ENCODE data around the gene ZNF750. TPM values are rescaled to one million over a fixed set of nuclear protein-coding genes. Genes with fewer than 3 reads are reported as not detected.

ZNF750 gene
- not detected for total RNA-seq

DNA sequence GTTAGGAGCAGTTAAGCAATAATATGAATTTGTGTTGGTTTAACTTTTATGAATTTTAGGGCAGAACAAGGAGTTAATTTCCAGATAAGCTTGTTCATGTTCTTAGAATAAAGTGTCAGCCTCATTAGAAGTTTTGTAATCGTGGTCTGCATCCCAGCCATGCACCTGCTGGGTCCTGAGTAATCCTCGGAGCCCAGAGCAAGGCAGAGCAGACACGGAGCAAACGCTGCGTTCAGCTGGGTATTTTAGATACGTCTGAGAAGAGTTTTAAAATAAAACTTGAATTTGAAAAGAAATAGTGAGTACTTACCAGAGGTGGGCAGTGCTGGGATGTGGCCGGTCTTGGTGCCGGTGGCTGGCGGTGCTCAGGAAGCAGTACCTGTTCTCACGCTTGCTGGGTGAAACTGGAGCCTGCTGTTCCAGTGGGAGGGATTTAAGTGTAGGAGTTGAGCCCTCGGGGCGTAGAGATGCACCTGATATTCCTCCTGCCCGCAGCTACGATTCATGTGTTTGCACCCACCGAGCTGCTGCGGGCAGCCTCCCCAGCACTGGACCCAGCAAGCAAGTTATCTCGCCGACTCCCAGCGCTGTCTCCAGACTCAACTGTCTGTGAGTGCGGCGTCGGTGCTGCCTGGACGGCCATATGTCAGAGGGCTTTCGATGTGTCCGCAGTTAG is at the start of gene ZNF750:
Gene ZNF750, minus strand, starts transcription at position 406 of the 676 bp plus-strand sequence. CDS start 7,568 bp downstream, outside the sequence.
- intact Hi-C loops (cut with DNase I) = no loop called here
- DNase-seq (ENCODE audit: low spot score) (peak; percentile 47), ATAC-seq (no peak)

DNA sequence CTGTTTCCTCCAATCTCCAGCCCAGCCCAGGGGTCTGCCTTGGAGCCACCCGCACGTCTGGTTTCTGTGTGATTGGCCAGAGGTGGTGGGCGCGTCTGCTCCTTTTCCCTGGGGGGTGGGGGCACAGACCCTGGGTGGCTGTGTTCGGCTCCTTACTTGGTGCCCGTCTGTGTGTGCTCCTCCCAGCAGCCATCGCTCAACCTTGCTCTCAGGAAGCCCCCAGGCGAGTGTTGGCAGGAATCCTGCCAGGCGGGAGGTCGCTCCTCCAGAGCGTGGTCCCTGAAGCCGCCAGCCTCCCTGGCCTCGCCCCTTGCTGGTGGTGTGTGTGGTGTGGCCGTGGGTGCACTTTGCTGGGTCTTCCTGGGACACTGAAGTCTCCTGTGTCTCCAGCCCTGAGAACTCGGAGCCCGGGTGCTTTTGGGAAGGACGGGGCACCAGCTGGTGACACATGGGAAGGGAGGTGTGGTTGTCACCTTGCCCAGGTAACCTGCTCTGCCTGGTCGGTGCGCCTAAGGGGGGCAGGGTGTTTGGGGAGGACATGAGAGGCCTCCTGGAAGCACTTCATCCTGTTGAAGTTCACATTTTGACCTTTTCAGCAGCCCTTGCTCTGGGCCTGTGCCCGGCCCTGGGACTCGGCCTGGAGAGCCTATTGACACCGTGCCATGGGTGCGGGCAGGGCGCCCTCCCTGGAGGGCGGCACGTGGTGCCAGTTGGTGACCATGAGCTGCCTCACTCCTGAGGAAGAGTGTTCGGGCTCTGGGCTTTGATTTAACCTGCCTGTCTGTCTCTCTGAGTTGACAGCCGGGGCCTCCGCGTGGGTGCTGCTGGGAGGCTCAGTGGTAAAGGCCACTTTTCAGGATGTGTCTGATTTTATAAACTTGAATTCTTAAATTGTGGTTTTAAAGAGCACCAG is 49.0 kb upstream of the ZNF750 start:
- ATAC-seq (no peak), DNase-seq (ENCODE audit: low spot score) (no peak)
- intact Hi-C loops (cut with DNase I) = no loop called here

DNA sequence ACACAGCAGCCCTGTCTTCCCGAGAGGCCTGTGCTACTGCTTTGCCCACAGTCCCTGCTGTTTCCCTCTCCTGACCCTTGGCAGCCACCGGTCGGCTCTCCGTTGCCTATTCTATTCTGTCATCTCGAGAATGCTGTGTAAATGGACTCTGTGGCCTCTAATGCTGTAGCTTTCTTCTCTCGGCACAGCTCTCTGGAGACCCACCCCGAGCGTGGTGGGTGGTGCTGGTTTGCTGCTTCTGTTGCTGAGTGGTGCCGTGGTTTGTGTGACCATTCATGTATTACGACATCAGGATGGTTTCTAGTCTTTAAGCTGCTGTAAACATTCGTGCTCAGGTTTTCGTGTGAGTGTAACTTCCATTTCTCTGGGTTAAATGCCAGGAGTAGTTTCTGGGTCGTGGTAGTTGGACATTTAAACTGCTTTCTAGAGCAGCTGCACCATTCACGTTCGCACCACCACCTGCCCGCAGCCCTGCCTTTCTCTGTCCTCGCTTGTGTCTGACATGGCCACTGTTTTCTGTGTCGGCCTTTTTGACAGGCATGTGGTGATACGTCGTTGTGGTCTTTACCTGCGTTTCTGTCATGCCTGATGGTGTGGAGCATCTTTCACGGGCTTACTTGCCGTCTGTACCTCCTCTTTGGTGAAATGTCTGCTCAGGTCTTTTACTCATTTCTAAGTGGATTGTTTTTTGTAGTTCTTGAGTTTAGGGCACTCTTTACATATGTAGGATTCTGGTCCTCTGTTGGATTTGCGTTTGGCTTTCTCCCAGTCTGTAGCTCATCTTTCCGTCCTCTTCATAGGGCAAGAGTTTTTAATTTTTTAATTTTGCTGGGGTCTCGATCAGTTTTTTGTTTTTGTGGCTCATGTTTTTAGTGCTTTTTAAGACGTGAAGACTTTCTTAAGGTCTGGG is 47.7 kb upstream of the ZNF750 start:
- intact Hi-C loops (cut with DNase I) = no loop called here
- DNase-seq (ENCODE audit: low spot score) (no peak), ATAC-seq (no peak)

DNA sequence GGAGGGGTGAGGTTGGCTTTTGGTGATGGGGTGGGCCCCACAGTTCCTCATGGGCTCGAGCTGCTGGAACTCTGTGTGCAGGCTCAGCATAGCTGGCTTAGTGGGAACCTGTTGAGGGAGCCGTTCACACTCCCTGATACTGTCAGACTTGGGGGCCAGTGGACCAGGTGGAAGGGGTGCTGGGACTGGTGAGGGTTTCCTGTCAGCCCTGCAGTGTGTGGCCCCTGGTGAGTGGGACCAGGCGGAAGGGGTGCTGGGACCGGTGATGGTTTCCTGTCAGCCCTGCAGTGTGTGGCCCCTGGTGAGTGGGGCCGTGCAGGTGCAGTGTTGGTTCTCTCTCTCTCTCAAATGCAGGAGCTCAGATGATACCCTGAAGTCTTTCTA is 45.1 kb upstream of the ZNF750 start:
- no peak for ATAC-seq
- intact Hi-C loops (cut with DNase I) = no loop called here
- DNase-seq (ENCODE audit: low spot score) = no peak

DNA sequence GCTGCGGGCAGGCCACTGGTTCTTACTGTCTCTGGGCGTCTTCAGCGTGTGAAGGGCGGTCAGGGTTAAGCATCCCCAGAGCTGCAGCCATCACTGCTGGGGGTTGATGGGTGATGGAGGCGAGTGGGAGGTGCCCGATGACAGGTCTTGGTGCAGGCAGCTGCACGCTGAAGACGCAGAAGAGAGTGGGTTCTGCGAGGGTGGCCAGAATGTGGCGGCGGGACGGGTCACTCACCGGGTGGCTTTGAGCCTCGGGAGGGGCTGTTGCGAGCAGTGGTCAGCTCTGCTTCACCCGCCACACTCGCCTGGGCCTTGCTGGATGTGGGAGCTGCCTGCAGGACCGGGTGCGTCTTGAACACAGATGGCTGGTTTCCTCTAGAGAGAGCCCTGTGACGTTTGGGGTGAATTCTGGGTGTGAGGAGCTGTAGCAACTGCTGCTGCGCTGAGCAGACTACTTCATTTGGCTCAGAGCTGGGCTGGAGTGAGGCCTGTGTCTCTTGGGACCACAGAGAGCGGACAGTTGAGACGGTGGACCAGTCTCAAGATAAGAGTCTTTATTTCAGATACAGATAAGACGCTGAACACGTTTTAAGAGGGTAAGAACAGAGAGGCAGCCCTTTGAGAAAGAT is 44.6 kb upstream of the ZNF750 start:
- DNase-seq (ENCODE audit: low spot score) = no peak
- intact Hi-C loops (cut with DNase I) = no loop called here
- ATAC-seq = peak; percentile 14

DNA sequence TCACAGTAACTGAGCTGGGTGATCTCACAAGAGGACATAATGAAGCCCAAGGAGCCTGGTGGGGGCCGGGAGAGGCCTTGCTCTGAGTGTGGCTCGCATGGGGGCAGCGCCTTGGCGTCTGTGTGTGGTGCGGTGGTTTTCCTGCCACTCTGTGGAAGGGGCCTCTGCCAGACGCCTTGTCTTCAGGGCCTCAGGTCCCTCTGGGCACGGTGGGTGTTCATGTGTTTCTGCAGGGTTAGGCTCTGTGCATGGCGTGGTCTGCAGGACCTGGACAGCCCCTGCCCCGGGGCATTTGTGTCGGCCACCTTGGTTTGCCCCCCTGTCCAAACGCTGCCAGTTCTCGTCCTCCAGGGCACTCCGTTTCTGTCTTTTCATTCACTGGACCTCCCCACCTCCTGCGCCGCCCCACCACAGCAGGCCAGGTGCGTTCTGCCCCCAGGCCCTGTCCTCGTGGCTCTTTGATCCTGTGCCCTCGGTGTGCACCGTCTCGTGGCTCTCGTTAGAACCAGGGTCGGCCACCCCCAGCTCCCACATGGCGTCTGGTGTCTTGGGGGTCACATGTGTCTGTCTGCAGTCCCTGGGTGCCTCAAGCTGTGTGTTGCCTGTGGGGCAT is 43.7 kb upstream of the ZNF750 start:
- intact Hi-C loops (cut with DNase I) = no loop called here
- no peak for DNase-seq (ENCODE audit: low spot score)

DNA sequence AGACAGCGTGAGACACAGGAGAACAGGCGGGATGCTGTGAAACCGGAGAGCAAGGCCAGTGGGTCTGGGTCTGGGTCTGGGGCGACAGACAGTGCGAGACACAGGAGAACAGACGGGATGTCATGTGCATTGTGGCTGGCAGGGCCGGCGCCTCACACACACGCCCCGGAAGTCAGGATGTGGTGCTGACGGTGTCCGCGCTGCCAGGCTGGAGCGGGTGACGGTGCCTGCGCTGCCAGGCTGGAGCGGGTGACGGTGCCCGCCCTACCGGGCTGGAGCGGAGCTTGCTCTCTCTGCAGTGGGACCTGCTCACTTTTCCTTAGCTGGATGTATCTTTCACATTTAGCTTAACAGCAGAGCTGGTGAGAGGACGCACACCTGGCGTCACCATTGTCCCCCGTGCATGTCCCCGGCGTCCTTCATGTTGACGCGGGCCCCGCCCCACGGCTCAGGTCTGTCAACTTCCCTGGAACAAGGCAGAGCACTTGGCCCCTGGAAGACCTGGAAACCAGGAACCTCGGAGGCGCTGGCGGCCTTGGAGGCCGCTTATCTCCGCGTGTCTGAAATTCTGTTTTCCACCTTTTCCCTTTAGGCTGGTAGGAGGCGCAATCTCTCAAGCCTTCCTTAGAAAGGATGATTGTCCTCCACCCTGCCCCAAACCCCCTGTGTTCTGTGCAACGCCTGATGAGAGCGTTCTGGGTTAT is 43.0 kb upstream of the ZNF750 start:
- ATAC-seq (no peak), DNase-seq (ENCODE audit: low spot score) (no peak)
- intact Hi-C loops (cut with DNase I) = no loop called here

More for the DNA sequence above, 43.7 kb upstream of the ZNF750 start:
- ATAC-seq = no peak

DNA sequence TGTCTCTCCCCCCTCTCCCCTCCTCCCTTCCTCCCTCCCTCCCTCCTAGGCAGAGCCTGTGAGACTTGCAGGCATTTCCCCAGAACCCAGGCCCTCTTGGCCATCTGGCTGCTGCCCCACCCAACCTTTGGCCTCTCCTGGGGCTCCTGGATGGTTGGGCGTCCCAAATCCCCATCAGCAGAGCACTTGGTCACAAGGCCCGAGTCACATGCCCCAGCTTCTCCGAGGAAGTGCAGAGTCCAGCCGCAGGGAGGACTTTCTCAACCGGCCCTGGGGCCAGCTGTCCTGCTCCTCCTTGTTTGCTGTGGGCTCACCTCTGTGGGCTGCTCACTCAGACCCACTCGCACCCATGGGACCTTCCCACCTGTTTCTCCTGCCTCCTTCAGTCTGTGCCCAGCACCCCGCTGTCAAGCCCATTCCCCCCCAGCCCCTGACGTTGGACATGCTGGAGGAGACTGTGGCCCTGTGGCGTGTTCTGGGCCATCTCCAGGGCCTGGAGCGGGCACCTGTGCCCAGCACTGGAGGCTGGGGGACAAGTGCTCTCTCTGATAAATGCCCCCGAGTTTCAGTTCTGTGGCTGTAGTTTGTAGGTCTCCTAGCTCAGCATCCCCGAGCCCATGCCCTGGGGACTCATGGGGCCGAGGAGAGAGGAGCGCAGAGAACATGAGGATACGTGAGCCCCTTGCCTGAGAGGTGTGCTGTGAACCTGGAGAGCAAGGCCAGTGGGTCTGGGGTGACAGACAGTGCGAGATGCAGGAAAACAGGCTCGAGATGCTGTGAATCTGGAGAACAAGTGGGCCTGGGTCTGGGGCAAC is 42.3 kb upstream of the ZNF750 start:
- DNase-seq (ENCODE audit: low spot score) (peak; percentile 85), ATAC-seq (peak; percentile 80)
- intact Hi-C loops (cut with DNase I) = no loop called here

DNA sequence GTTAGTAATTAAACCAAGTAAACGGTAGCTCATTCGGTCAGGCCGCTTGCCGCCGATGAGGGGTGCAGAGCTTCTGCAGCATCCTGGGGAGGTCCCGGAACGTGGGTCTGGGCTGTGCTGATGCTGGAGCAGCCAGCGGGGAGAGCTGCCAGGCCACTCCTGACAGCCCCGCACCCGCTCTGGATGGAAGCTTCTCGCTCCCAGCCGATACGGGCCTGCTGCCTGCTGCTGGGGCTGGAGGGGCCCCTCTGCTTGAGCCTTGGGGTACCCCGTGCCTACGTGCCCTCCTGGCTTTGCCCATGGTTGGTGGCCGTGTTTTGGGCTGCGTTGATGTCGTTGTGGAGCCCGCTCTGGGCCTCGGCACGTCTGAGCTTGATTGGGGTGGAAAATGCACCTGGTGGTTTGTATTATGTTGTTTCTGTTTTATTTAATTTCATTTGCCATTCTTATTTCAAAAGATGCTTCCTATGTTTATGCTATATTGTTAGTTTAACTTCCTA is 41.6 kb upstream of the ZNF750 start:
- ATAC-seq (peak; percentile 45), DNase-seq (ENCODE audit: low spot score) (no peak)
- intact Hi-C loops (cut with DNase I) = no loop called here

DNA sequence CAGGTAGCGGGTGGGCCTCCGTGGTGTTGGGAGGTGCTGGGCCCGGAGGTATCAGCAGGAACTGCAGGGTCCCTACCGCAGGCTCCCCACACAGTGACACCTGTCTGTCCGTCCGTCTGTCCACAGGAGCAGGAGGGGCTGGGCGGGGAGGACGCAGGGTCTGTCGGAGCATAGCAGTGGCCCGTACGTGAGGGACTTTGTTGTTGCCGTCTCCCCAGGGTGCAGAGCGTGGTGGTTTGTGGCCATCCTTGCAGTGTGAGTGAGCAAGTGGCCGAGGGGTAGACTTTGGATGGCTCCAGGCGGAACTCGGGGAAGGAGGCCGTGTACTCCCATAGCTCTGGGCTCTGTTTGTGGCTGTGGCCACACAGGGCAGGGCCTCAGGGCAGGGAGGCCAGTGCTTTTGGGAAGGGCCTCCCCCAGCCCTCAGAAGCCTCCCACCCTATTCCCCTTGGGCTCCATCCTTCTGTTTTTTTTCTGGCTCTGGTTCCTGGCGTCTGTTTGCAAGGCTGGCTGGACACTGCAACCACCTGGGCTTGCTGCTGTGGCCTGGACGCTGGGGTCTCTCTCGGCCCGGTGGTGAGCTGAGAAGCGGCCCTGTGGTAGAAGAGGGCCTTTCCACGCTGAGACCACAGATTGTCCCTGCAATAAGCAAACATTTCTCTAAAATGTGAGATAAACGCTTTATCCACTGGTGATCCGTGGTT is 41.0 kb upstream of the ZNF750 start:
- intact Hi-C loops (cut with DNase I) = no loop called here
- ATAC-seq (peak; percentile 3), DNase-seq (ENCODE audit: low spot score) (no peak)

DNA sequence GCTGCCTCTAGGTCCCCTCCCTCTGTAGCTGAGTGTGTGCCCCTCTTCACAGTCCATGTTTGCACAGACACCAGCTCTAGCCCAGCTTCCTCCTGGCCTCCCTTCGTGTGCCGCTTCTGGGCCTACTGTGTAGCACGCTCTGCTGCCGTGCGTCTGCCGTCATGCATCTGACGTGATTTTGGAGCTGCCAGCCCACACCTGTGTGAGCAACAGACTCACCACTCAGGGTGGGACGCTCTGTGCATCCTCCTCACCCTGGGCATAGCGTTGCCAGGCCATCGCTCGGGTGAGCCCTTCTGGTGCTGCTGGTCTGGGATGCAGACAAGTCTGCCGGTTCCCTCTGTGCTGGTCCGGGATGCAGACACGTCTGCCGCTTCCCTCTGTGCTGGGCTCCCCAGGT is 39.4 kb upstream of the ZNF750 start:
- no peak for ATAC-seq
- intact Hi-C loops (cut with DNase I) = no loop called here
- DNase-seq (ENCODE audit: low spot score) = no peak

DNA sequence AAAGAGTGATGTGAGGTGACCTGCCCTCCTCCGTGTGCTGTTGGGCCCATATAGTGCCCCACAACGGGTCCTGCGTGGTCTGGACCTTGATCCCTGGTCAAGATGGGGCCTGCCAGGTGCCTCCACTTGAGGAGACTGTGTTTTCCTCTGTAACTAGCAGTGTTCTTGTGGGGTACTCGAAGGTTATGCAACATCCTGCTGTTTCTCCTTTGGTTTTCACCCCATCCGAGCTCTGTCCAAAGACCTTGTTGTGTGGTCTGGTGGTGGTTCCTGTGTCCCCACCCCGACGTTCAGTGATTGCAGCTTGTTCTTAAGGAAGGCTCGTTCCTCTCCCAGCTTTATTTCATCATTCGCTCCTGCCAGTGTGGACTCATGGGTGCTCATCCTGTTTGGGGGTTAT is 38.7 kb upstream of the ZNF750 start:
- DNase-seq (ENCODE audit: low spot score) = no peak
- intact Hi-C loops (cut with DNase I) = no loop called here
- peak; percentile 4 for ATAC-seq

DNA sequence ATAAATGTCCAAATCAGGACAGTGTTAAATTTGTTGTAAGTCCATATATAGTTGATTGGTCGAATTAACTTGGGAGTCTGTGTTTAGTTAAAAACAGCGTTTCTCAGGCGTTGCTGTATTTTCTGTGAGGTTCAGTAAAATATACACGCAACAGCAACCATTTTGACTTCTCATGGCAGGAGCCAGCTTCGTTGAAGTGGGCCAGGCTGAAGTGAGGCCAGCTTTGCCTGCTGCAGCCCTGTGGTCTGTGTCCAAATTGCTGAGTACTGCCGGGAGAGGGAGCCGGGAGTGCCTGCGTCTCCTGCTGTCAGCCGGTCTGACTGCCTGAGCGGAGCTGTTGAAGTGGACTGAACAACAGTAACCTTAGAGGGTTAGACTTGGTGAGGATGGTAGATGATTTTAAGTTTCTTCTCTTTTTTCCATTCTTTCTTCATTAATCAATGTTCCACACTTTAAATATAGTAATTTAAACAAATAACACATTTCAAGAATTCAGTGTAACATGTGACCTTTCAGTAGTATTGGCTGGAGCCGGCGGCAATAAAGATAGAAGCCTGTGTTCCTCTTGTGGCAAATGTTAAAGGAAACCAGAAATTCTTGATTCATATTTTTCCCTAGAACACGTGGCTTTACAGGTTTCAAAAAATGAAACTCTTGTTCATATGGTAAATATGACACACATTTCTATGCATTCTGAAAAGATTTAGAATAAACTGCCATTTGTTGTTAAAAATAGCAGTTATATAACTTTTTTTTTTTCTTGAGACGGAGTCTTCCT is 37.0 kb upstream of the ZNF750 start:
- ATAC-seq (peak; percentile 90), DNase-seq (ENCODE audit: low spot score) (peak; percentile 83)
- intact Hi-C loops (cut with DNase I) = no loop called here

DNA sequence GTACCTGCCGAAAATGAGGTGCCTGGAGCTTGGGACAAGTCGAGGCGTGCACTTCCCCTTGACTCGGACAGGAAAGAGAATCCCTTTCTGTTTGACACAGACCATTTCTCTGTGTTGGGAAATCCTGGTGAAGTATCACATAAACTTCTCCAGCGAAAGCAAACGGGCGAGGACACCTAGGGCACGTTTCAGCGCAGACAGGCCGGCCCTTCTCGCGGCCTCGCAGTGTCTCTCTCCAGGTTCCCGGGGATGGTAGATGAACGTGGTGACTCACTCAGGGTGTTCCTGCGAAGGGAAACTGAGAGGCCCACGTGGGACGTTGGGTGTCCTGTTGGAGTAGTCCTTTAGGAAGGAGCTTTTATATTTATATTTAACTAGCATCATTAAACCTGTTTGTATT is 36.3 kb upstream of the ZNF750 start:
- intact Hi-C loops (cut with DNase I) = no loop called here
- no peak for DNase-seq (ENCODE audit: low spot score)

DNA sequence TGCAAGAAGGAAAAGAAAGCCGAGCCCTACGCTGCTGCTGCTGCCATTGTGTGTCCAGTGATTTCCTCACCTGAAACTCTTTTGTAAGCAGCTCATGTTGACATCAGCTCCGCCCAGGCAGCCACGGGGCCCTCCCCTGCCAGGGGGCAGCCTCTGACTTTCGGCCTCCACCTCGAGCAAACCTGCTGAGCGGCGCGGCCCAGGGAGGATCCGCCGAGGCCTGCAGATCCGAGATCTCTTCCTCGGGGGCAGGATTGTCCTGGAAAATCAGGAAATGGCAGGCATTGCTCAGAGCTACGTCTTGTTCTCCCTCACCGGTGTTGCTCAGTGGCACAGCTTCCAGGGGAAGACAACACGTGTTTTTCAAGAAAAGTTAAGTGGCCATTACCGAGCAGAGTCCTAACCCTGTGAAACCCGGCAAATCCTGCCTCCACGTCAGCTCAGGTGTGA is 35.6 kb upstream of the ZNF750 start:
- no peak for ATAC-seq
- DNase-seq (ENCODE audit: low spot score) = no peak
- intact Hi-C loops (cut with DNase I) = no loop called here

More for the DNA sequence above, 36.3 kb upstream of the ZNF750 start:
- ATAC-seq = peak; percentile 22

All from sciatic nerve (tissue), 2 donors.